ENCODE data around the gene SCTR. TPM values are rescaled to one million over a fixed set of nuclear protein-coding genes. Genes with fewer than 3 reads are reported as not detected.
A peak's percentile ranks its signal among the peaks of the same experiment; 100 is the strongest.

Gene SCTR
- total and polyA plus RNA-seq, 2 donors (not counting 1 experiment from before 2014, with no cell fraction given) = not detected

DNA sequence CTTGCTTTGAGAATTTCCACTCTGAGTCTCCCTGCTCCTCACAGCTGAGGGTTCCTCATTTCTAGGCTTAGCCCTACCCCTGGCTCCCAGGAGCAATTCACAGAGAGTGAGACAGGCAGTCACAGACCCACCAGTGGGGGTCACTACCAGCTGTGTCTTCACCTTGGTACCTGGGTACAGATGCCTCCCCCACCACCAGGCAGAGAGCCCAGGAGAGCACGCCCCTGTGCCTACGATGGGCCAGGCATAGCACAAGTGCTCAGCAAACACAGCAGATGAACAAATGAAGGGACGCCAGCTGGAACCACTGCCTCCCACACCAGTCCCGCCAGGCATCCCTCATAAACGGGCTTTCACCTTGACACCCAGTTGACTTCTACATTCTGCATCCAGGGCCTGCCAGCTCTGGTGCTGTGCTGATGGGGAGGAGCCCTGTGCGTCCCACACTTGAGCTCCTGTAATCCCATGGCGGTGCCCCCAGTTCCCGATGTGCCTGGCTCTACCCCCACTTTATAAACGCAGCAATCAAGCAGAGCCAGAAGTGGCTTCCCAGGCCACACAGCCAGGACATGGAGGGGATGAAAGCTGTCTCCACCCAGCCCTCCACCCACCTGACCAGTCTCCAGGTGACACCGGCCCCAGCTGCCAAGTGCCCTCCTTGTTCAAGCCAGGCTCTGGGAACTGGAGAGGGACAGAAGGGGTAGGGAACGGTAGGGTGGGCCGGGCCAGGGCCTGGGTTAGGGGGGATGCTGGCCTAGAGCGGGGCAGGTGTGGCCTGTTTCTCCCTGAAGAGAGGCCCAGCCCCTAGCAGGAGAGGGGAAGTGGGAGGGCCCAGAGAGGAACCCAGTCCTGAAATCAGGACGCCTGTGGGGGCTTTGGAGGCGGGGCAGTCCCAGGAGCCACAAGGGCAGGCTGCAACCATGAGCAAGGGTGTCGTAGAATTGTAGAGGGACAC is 42.5 kb downstream of the SCTR start:
- WGBS (ENCODE audit: insufficient coverage) = 80% methylated on average over 14 of the region's 16 CpGs
- no peaks in the 10 kb centered on the region for H3K79me2 ChIP-seq (ENCODE audit: control insufficient read depth, insufficient read depth, low read length)
- Mint-ChIP-seq H3K4me1 (no peaks in the 10 kb centered on the region), H3K27me3 (peaks cover 18% of the 10 kb centered on the region), H3K4me3 (no peak overlapping the region), H3K9me3 (ENCODE audit: insufficient read depth) (no peaks in the 10 kb centered on the region), H3K27ac (peak overlapping the region; percentile 8)
- H3K27me3 ChIP-seq (replicated peaks in 1 of 4; ENCODE audit: control extremely low read depth in 1 of 4, control insufficient read depth in 3 of 4, insufficient read depth in 4 of 4, low read length in 3 of 4) = peaks cover 0 to 6% (median 0%) of the 10 kb centered on the region in 4 experiments
- no peak for ATAC-seq (ENCODE audit: low read depth)
- H3K36me3 ChIP-seq (replicated peaks in 1 of 2; ENCODE audit: control extremely low read depth in 1 of 2, control insufficient read depth in 1 of 2, extremely low read depth in 1 of 2, insufficient read depth in 2 of 2, low read length in 1 of 2) = no peaks in the 10 kb centered on the region
- H3K4me3 ChIP-seq (ENCODE audit: control extremely low read depth in 1 of 5, extremely low read depth in 1 of 5, insufficient read depth in 1 of 5, low read depth in 2 of 5, low read length in 4 of 5) = no peak overlapping the region
- TF ChIP-seq, protein P1, sequence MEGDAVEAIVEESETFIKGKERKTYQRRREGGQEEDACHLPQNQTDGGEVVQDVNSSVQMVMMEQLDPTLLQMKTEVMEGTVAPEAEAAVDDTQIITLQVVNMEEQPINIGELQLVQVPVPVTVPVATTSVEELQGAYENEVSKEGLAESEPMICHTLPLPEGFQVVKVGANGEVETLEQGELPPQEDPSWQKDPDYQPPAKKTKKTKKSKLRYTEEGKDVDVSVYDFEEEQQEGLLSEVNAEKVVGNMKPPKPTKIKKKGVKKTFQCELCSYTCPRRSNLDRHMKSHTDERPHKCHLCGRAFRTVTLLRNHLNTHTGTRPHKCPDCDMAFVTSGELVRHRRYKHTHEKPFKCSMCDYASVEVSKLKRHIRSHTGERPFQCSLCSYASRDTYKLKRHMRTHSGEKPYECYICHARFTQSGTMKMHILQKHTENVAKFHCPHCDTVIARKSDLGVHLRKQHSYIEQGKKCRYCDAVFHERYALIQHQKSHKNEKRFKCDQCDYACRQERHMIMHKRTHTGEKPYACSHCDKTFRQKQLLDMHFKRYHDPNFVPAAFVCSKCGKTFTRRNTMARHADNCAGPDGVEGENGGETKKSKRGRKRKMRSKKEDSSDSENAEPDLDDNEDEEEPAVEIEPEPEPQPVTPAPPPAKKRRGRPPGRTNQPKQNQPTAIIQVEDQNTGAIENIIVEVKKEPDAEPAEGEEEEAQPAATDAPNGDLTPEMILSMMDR (IDR thresholded peaks at IDR 0.05) = no peak
- no peak for TF ChIP-seq EZH2 (IDR thresholded peaks at IDR 0.05; ENCODE audit: borderline replicate concordance, insufficient read depth, low read depth, low read length, poor library complexity, severe bottlenecking)
- no peak overlapping the region for H3K9ac ChIP-seq (ENCODE audit: low read length)
- H3K27ac ChIP-seq (ENCODE audit: low read length in 2 of 2) = no peak overlapping the region
- H4K20me1 ChIP-seq (ENCODE audit: control insufficient read depth, insufficient read depth, low read length, poor library complexity, severe bottlenecking) = no peaks in the 10 kb centered on the region
- H2AFZ ChIP-seq (ENCODE audit: insufficient read depth, low read depth, low read length, poor library complexity, severe bottlenecking) = no peak overlapping the region
- CTCF ChIA-PET = interaction anchor here (1.0 kb wide), 1 partner anchor 10 kb away, joined by 3 read pairs; no protein-coding TSS in a partner anchor
- H3K9me3 ChIP-seq (ENCODE audit: control extremely low read depth in 1 of 3, control insufficient read depth in 2 of 3, insufficient read depth in 1 of 3, low read length in 2 of 3) = no peaks in the 10 kb centered on the region
- H3K4me1 ChIP-seq (ENCODE audit: control insufficient read depth in 2 of 2, insufficient read depth in 2 of 2, low read length in 2 of 2) = no peaks in the 10 kb centered on the region
- intact Hi-C loops (cut with micrococcal nuclease) = no loop called here
- POLR2A ChIA-PET = interaction anchor here (0.6 kb wide), 1 partner anchor 648 kb away, joined by 3 read pairs; no protein-coding TSS in a partner anchor
- DNase-seq = no peak
- no peak overlapping the region for H3K4me2 ChIP-seq (replicated peaks; ENCODE audit: low read depth, low read length, poor library complexity, severe bottlenecking)

DNA sequence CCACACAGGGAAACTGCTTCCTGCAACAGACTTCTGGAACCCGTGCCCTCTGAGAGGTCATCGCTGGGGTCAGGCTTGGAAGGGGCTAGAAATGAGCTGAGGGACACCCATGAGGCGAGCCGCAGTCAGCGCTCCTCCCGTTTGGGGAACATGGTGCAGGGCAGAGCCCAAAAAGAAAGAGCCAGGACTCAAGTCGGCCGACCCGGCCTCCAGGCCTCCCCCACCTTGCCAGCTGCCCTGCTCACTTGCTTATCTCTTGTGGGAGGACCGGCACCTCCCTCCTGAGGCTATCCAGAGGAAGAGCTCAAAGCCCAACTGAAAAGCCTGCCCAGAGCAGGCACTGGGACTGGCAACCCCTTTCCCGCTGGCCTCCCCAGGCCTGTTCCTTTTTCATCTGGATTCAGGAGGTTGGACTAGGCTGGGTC is 43.6 kb downstream of the SCTR start:
- no peaks in the 10 kb centered on the region for H3K9me3 ChIP-seq (ENCODE audit: control extremely low read depth in 1 of 3, control insufficient read depth in 2 of 3, insufficient read depth in 1 of 3, low read length in 2 of 3)
- H3K27me3 Mint-ChIP-seq = peaks cover 19% of the 10 kb centered on the region
- no peaks in the 10 kb centered on the region for H3K36me3 ChIP-seq (replicated peaks in 1 of 2; ENCODE audit: control extremely low read depth in 1 of 2, control insufficient read depth in 1 of 2, extremely low read depth in 1 of 2, insufficient read depth in 2 of 2, low read length in 1 of 2)
- H4K20me1 ChIP-seq (ENCODE audit: control insufficient read depth, insufficient read depth, low read length, poor library complexity, severe bottlenecking) = no peaks in the 10 kb centered on the region
- ChIA-PET CTCF (interaction anchor here (1.0 kb wide), 2 partner anchors 9 to 262 kb away, joined by 3 read pairs; no protein-coding TSS in a partner anchor), POLR2A (no interaction called here)
- H3K4me1 ChIP-seq (ENCODE audit: control insufficient read depth in 2 of 2, insufficient read depth in 2 of 2, low read length in 2 of 2) = no peaks in the 10 kb centered on the region
- H3K9me3 Mint-ChIP-seq (ENCODE audit: insufficient read depth) = no peaks in the 10 kb centered on the region
- no peak overlapping the region for H3K27ac ChIP-seq (ENCODE audit: low read length in 2 of 2)
- H2AFZ ChIP-seq (ENCODE audit: insufficient read depth, low read depth, low read length, poor library complexity, severe bottlenecking) = no peak overlapping the region
- H3K4me1 Mint-ChIP-seq = no peaks in the 10 kb centered on the region
- 96% methylated on average over 9 of the region's 11 CpGs for WGBS (ENCODE audit: insufficient coverage)
- H3K27me3 ChIP-seq (replicated peaks in 1 of 4; ENCODE audit: control extremely low read depth in 1 of 4, control insufficient read depth in 3 of 4, insufficient read depth in 4 of 4, low read length in 3 of 4) = peaks cover 0 to 12% (median 2%) of the 10 kb centered on the region in 4 experiments
- H3K79me2 ChIP-seq (ENCODE audit: control insufficient read depth, insufficient read depth, low read length) = no peaks in the 10 kb centered on the region
- no peak for TF ChIP-seq EZH2 (IDR thresholded peaks at IDR 0.05; ENCODE audit: borderline replicate concordance, insufficient read depth, low read depth, low read length, poor library complexity, severe bottlenecking)
- TF ChIP-seq, protein P1 (IDR thresholded peaks at IDR 0.05) = no peak
- intact Hi-C loops (cut with micrococcal nuclease) = no loop called here
- no peak overlapping the region for H3K4me3 ChIP-seq (ENCODE audit: control extremely low read depth in 1 of 5, extremely low read depth in 1 of 5, insufficient read depth in 1 of 5, low read depth in 2 of 5, low read length in 4 of 5)
- H3K4me2 ChIP-seq (replicated peaks; ENCODE audit: low read depth, low read length, poor library complexity, severe bottlenecking) = no peak overlapping the region
- H3K9ac ChIP-seq (ENCODE audit: low read length) = no peak overlapping the region
- DNase-seq (no peak), ATAC-seq (ENCODE audit: low read depth) (no peak)
- H3K27ac Mint-ChIP-seq = no peak overlapping the region
- H3K4me3 Mint-ChIP-seq = no peak overlapping the region
